ENCODE data around the gene GNG7. TPM values are rescaled to one million over a fixed set of nuclear protein-coding genes. Genes with fewer than 3 reads are reported as not detected.
A peak's percentile ranks its signal among the peaks of the same experiment; 100 is the strongest.

The GNG7 gene
- total RNA-seq, 1 donor from 2014 or later = 0.09 TPM

GRCh38 chr19:2640563-2641331, 61.7 kb downstream of the GNG7 start:
- no peaks in the 10 kb centered on the region for H3K36me3 Mint-ChIP-seq (ENCODE audit: low read depth)
- DNase-seq = no peak
- H3K27me3 Mint-ChIP-seq = peaks cover 10% of the 10 kb centered on the region
- no peaks in the 10 kb centered on the region for H3K9me3 Mint-ChIP-seq
- H3K27ac Mint-ChIP-seq = no peak overlapping the region
- intact Hi-C loops (cut with micrococcal nuclease) = no loop called here
- peaks cover 9% of the 10 kb centered on the region for H3K4me1 Mint-ChIP-seq
- no peak overlapping the region for H3K4me3 Mint-ChIP-seq

- intact Hi-C loops (cut with micrococcal nuclease) = no loop called here
- Mint-ChIP-seq H3K36me3 (ENCODE audit: low read depth) (no peaks in the 10 kb centered on the region), H3K4me3 (no peak overlapping the region), H3K27me3 (peaks cover 10% of the 10 kb centered on the region), H3K4me1 (peaks cover 9% of the 10 kb centered on the region), H3K27ac (no peak overlapping the region), H3K9me3 (no peaks in the 10 kb centered on the region)
- no peak for DNase-seq
Observed at GRCh38 chr19:2639999-2640398, 62.5 kb downstream of the GNG7 start.

DNA sequence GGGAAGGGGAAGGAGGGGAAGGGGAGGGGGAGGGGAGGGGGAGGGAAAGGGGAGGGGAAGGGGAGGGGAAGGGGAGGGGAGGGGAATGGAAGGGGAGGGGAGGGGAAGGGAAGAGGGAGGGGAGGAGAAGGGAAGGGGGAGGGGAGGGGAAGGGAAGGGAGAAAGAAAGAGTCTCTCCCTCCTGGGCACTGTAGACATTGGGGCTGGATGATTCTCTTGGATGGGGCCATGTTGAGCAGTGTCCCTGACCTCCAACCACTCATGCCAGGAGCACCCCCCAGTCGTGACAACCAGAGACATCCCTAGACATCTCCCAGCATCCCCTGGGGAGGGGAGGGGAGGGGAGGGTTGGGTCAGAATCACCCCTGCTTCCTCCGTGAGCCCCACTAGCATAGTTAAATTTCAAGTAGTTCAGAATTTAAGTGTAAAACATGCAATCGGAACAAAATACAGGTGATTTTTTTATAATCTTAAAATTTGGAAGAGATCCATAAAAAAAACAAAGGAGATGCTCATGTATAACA, 64.0 kb downstream of the GNG7 start:
- H3K27ac Mint-ChIP-seq = no peak overlapping the region
- H3K9me3 Mint-ChIP-seq = no peaks in the 10 kb centered on the region
- no peak overlapping the region for H3K4me3 Mint-ChIP-seq
- no peak for DNase-seq
- H3K4me1 Mint-ChIP-seq = peaks cover 9% of the 10 kb centered on the region
- no peaks in the 10 kb centered on the region for H3K36me3 Mint-ChIP-seq (ENCODE audit: low read depth)
- peaks cover 10% of the 10 kb centered on the region for H3K27me3 Mint-ChIP-seq
- intact Hi-C loops (cut with micrococcal nuclease) = no loop called here

DNA sequence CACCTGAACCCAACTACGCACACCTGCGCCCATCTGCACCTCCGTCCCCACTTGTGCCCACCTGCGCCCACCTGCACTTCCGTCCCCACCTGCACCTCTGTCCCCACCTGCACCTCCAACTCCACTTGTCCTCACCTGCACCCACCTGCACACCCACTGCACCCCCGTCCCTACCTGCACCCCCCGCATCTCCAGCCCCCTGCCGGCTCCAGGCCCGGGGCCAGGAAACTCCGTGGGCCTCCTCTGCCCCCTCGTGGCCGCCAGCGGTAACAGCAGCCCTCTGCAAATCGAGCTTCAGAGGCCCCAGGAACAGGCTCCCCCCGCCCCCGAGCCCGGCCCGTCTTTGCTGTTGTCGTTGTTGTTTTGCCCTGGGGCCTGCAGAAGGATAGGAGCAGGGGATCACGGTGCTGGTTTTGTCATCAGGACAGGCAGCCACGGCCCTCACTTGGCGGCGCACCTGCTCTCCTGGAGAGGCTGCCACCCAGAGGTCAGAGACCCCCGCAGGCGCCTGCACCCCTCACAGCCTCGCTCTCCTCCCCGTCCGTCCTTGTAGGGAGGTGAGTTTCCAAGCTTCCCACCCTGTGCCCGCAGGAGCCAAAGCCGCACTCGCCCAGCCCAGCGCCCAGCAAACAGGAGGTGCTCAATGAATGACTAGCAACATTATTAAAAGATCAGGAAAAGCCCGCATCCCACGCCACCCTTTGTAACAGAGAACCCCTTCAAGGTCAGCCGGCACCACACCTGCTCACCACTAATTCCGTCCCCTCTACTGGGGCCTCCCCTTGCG, 65.4 kb downstream of the GNG7 start:
- peaks cover 10% of the 10 kb centered on the region for H3K27me3 Mint-ChIP-seq
- DNase-seq = peak; percentile 93
- no peak overlapping the region for H3K27ac Mint-ChIP-seq

GRCh38 chr19:2636141-2636896, 66.2 kb downstream of the GNG7 start:
- peaks cover 9% of the 10 kb centered on the region for H3K4me1 Mint-ChIP-seq
- intact Hi-C loops (cut with micrococcal nuclease) = no loop called here
- no peaks in the 10 kb centered on the region for H3K36me3 Mint-ChIP-seq (ENCODE audit: low read depth)
- peaks cover 10% of the 10 kb centered on the region for H3K27me3 Mint-ChIP-seq
- no peak for DNase-seq
- no peak overlapping the region for H3K4me3 Mint-ChIP-seq
- H3K9me3 Mint-ChIP-seq = no peaks in the 10 kb centered on the region
- H3K27ac Mint-ChIP-seq = no peak overlapping the region

More for the DNA sequence above, 65.4 kb downstream of the GNG7 start:
- H3K9me3 Mint-ChIP-seq = no peaks in the 10 kb centered on the region
- peak overlapping the region; percentile 10 for H3K4me3 Mint-ChIP-seq
- intact Hi-C loops (cut with micrococcal nuclease) = no loop called here
- H3K4me1 Mint-ChIP-seq = peaks cover 9% of the 10 kb centered on the region
- no peaks in the 10 kb centered on the region for H3K36me3 Mint-ChIP-seq (ENCODE audit: low read depth)

DNA sequence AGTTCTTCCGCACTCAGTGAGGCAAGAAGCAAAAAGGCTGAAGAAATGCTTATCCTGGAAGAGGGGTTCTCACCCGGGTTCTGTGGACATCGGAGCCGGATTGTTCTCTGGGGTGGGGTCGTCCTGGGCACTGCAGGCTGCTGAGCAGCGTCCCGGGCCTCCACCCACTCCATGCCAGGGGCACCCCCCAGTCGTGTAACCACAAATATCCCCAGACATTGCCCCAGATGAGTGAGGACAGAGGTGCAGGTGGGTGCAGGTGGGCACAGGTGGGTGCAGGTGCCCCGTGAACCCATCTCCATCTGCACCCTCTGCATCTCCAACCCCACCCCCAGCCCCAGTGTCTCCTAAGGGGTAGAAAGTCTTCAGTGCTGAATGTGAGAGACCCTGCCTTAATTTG, 67.5 kb downstream of the GNG7 start:
- Mint-ChIP-seq H3K9me3 (no peaks in the 10 kb centered on the region), H3K27me3 (peaks cover 10% of the 10 kb centered on the region), H3K4me3 (no peak overlapping the region), H3K36me3 (ENCODE audit: low read depth) (no peaks in the 10 kb centered on the region), H3K27ac (no peak overlapping the region), H3K4me1 (peaks cover 9% of the 10 kb centered on the region)
- intact Hi-C loops (cut with micrococcal nuclease) = no loop called here
- DNase-seq = no peak

- peaks cover 3% of the 10 kb centered on the region for H3K36me3 Mint-ChIP-seq (ENCODE audit: low read depth)
- H3K27me3 Mint-ChIP-seq = peaks cover 9% of the 10 kb centered on the region
- DNase-seq = no peak
- no peak overlapping the region for H3K27ac Mint-ChIP-seq
- intact Hi-C loops (cut with micrococcal nuclease) = no loop called here
- H3K4me1 Mint-ChIP-seq = peaks cover 9% of the 10 kb centered on the region
- H3K9me3 Mint-ChIP-seq = no peaks in the 10 kb centered on the region
- H3K4me3 Mint-ChIP-seq = no peak overlapping the region
Observed at GRCh38 chr19:2634228-2634951, 68.1 kb downstream of the GNG7 start.

- H3K4me1 Mint-ChIP-seq = peaks cover 9% of the 10 kb centered on the region
- peaks cover 4% of the 10 kb centered on the region for H3K36me3 Mint-ChIP-seq (ENCODE audit: low read depth)
- intact Hi-C loops (cut with micrococcal nuclease) = no loop called here
- no peak overlapping the region for H3K27ac Mint-ChIP-seq
- no peak for DNase-seq
- peaks cover 2% of the 10 kb centered on the region for H3K9me3 Mint-ChIP-seq
- peaks cover 3% of the 10 kb centered on the region for H3K27me3 Mint-ChIP-seq
- no peak overlapping the region for H3K4me3 Mint-ChIP-seq
Observed at GRCh38 chr19:2633693-2634075, 68.8 kb downstream of the GNG7 start.

- Mint-ChIP-seq H3K9me3 (peaks cover 7% of the 10 kb centered on the region), H3K4me3 (no peak overlapping the region), H3K36me3 (ENCODE audit: low read depth) (peaks cover 4% of the 10 kb centered on the region), H3K27me3 (no peaks in the 10 kb centered on the region), H3K4me1 (peaks cover 9% of the 10 kb centered on the region), H3K27ac (no peak overlapping the region)
- DNase-seq = no peak
- intact Hi-C loops (cut with micrococcal nuclease) = no loop called here
Observed at GRCh38 chr19:2631213-2631821, 71.2 kb downstream of the GNG7 start.

GRCh38 chr19:2630352-2631001, 72.0 kb downstream of the GNG7 start:
- intact Hi-C loops (cut with micrococcal nuclease) = no loop called here
- Mint-ChIP-seq H3K4me3 (no peak overlapping the region), H3K4me1 (peaks cover 9% of the 10 kb centered on the region), H3K27me3 (no peaks in the 10 kb centered on the region), H3K9me3 (peaks cover 7% of the 10 kb centered on the region), H3K27ac (no peak overlapping the region), H3K36me3 (ENCODE audit: low read depth) (peaks cover 4% of the 10 kb centered on the region)
- DNase-seq = no peak

GRCh38 chr19:2629491-2630351, 72.8 kb downstream of the GNG7 start:
- Mint-ChIP-seq H3K9me3 (peaks cover 7% of the 10 kb centered on the region), H3K4me3 (no peak overlapping the region), H3K27ac (no peak overlapping the region), H3K36me3 (ENCODE audit: low read depth) (peaks cover 4% of the 10 kb centered on the region), H3K4me1 (peaks cover 9% of the 10 kb centered on the region), H3K27me3 (no peaks in the 10 kb centered on the region)
- no peak for DNase-seq
- intact Hi-C loops (cut with micrococcal nuclease) = no loop called here

DNA sequence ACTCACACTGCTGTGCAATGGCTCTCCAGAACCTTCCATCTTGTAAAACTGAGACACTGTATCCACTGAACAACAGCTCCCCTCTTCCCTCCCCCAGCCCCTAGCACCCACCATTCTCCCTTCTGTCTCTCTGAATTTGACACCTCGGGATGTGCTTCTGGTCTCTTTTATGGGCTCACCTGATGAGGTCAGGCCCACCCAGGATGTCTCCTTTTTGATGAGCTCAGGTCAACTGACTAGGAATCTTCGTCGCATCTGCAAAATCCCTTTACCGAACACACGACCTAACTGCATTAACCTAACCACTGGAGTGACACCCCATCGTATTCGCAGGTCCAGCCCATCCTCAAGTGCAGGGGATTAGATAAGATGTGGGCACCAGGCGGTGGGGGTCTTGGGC, 73.9 kb downstream of the GNG7 start:
- Mint-ChIP-seq H3K4me3 (no peak overlapping the region), H3K4me1 (peaks cover 12% of the 10 kb centered on the region), H3K27ac (no peak overlapping the region), H3K9me3 (peaks cover 7% of the 10 kb centered on the region), H3K36me3 (ENCODE audit: low read depth) (peaks cover 4% of the 10 kb centered on the region), H3K27me3 (no peaks in the 10 kb centered on the region)
- DNase-seq = no peak
- intact Hi-C loops (cut with micrococcal nuclease) = no loop called here

Data from activated CD4-positive, alpha-beta T cell treated with anti-CD3 and anti-CD28 coated beads, Interleukin-2, amount 10 ng/mL, durations not matched to agents 24 days and 14 days (primary cell).